Ascending aorta (tissue), 2 donors: Measurements from ENCODE around the gene MLLT11. TPM values are rescaled to one million over a fixed set of nuclear protein-coding genes. Genes with fewer than 3 reads are reported as not detected.

ENCODE experiments used
- DNase-seq, 2 donors: peaks; one replicate each; pipeline ENCODE4 v3.0.0-alpha.2; 2019; ENCODE audit warnings: low spot score in 2 of 2
- H3K27ac ChIP-seq, 2 donors: fragments of 200-600 bp; sonication (generic); one replicate each; pipeline ENCODE4 v1.5.1; 2016 to 2017; ENCODE audit warnings: mild to moderate bottlenecking in 1 of 2
- H3K27me3 ChIP-seq: fragments of 200-600 bp; sonication (generic); one replicate; pipeline ENCODE4 v1.5.1; 2017
- H3K36me3 ChIP-seq, 2 donors: fragments of 200-600 bp; sonication (generic); one replicate each; pipeline ENCODE4 v1.5.1; 2016
- H3K4me1 ChIP-seq, 2 donors: fragments of 200-600 bp; sonication (generic); one replicate each; pipeline ENCODE4 v1.5.1; 2016 to 2017; ENCODE audit warnings: mild to moderate bottlenecking in 1 of 2
- H3K4me3 ChIP-seq, 2 donors: fragments of 200-600 bp; sonication (generic); one replicate each; pipeline ENCODE4 v1.5.1; 2016 to 2017; ENCODE audit warnings: mild to moderate bottlenecking in 1 of 2
- H3K9me3 ChIP-seq, 2 donors: fragments of 200-600 bp; sonication (generic); one replicate each; pipeline ENCODE4 v1.5.1; 2016
- intact Hi-C: fragments of 100-400 bp; cut with DNase I; formaldehyde crosslinking; loops from one replicate; pipeline ENCODE4 v1.15.1; 2023
- total RNA-seq: library from RNA; depleted of rRNA; stranded (reverse); fragments of >200 nt; gene quantifications from one replicate; pipeline ENCODE4 v1.1.0, GENCODE V29; 2016
- TF ChIP-seq, protein P1 (sequence below), 3 experiments: fragments of 200-600 bp in 2 of 3; fragments of 450-650 bp in 1 of 3; sonication (generic) in 2 of 3; IDR thresholded peaks; one replicate each; pipeline ENCODE4 v1.5.1; 2016 to 2019; ENCODE audit warnings: antibody characterized with exemption in 3 of 3, mild to moderate bottlenecking in 1 of 3, moderate library complexity in 1 of 3

Gene MLLT11
- total RNA-seq, 1 donor from 2014 or later: 3.6 TPM

DNA sequence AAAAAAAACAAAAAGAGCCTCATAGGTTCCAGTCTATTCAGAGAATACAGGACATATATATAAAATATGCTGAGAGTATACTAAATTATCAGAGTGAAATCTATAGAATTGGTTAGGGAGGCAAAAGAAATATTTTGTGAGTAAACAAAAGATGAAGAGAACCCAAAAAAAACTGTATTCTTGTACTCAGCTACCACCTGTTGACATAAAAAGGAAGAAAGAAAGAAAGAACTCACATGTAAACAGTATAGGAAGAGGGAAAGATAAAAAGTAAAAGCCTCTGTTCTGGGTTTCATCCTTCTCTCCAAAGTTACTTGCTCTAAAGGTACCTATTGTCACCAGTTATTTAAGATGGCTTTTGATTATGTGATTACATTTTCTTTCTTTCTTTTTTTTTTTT, 33.7 kb upstream of the MLLT11 start:
- no peaks in the 10 kb centered on the region for H3K9me3 ChIP-seq
- H3K36me3 ChIP-seq: peaks cover 47 to 58% of the 10 kb centered on the region in 2 donors
- DNase-seq: no peak
- TF ChIP-seq, protein P1, sequence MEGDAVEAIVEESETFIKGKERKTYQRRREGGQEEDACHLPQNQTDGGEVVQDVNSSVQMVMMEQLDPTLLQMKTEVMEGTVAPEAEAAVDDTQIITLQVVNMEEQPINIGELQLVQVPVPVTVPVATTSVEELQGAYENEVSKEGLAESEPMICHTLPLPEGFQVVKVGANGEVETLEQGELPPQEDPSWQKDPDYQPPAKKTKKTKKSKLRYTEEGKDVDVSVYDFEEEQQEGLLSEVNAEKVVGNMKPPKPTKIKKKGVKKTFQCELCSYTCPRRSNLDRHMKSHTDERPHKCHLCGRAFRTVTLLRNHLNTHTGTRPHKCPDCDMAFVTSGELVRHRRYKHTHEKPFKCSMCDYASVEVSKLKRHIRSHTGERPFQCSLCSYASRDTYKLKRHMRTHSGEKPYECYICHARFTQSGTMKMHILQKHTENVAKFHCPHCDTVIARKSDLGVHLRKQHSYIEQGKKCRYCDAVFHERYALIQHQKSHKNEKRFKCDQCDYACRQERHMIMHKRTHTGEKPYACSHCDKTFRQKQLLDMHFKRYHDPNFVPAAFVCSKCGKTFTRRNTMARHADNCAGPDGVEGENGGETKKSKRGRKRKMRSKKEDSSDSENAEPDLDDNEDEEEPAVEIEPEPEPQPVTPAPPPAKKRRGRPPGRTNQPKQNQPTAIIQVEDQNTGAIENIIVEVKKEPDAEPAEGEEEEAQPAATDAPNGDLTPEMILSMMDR (IDR thresholded peaks at IDR 0.05): no peak
- H3K27ac ChIP-seq: no peak overlapping the region
- no peaks in the 10 kb centered on the region for H3K4me1 ChIP-seq
- H3K27me3 ChIP-seq: no peaks in the 10 kb centered on the region
- intact Hi-C loops: loop anchor here (5.0 kb wide), 1 partner anchor 46 kb away; the partner anchor contains the start of gene GABPB2
- no peak overlapping the region for H3K4me3 ChIP-seq

DNA sequence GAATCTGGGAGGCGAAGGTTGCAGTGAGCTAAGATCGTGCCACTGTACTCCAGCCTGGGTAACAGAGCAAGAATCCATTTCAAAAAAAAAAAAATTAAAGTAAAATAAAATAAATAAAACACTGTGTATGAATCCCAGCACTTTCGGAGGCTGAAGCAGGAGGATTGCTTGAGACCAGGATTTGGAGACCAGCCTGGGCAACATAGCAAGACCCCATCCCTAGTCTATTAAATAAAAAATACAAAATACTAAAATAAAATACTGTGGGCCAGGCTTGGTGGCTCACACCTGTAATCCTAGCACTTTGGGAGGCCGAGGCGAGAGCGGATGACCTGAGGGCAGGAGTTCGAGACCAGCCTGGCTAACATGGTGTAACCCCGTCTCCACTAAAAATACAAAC, 28.0 kb upstream of the MLLT11 start:
- Histone ChIP-seq H3K36me3 (peaks cover 46 to 78% of the 10 kb centered on the region in 2 donors), H3K27ac (no peak overlapping the region), H3K9me3 (no peaks in the 10 kb centered on the region), H3K4me3 (no peak overlapping the region), H3K4me1 (no peaks in the 10 kb centered on the region), H3K27me3 (no peaks in the 10 kb centered on the region)
- intact Hi-C loops: no loop called here
- no peak for DNase-seq
- TF ChIP-seq, protein P1 (IDR thresholded peaks at IDR 0.05): no peak

DNA sequence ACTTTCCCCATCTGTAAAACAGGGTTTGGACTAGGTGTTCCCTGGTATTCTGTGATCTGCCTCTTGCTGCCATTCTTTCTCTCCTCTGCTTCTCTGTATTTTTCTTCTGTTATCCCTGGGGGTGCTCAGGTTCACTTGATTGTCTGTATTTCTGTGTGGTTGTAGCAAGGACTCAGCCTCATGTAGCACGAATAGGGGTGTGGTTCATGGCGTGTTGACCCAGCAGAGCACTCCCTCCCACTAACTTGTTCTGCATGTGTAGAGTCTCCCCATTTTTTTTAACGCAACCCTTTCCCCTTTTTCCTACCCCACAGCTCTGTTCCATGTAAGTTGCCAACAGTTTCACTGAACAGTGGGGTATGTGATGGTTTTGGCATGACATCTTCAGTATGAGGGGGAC, 25.0 kb upstream of the MLLT11 start:
- Histone ChIP-seq H3K27me3 (no peaks in the 10 kb centered on the region), H3K4me3 (no peak overlapping the region), H3K4me1 (no peaks in the 10 kb centered on the region), H3K9me3 (no peaks in the 10 kb centered on the region), H3K27ac (no peak overlapping the region), H3K36me3 (peaks cover 24 to 50% of the 10 kb centered on the region in 2 donors)
- DNase-seq: no peak
- TF ChIP-seq, protein P1 (IDR thresholded peaks at IDR 0.05): no peak
- intact Hi-C loops: no loop called here

DNA sequence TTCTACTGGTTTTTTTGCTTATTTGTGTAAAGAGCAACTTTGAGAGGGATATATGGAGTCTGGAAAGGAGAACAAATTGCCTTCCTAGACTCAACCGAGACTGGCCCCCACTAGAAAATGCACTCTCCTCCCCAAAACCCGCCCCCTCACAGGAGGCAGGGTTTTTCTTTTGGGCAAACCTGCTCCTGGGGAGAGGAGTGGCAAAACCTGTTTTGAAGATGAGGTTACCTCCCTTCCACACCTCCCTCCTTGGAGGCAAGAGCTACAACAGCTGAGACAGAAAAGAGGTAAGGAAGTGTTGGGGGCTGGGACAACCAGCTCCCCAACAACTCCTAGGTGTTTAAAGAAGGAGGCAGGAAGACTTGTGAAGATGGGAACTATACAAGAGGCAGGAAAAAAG, 23.8 kb upstream of the MLLT11 start, which contains the start of gene BNIPL:
Gene BNIPL, plus strand, starts transcription at position 231 of the 400 bp plus-strand sequence. Its CDS starts 140 bp downstream, at position 371.
- no peaks in the 10 kb centered on the region for H3K27me3 ChIP-seq
- peaks cover 13 to 38% of the 10 kb centered on the region in 2 donors for H3K36me3 ChIP-seq
- no peaks in the 10 kb centered on the region for H3K4me1 ChIP-seq
- DNase-seq: no peak
- intact Hi-C loops: no loop called here
- H3K4me3 ChIP-seq: no peak within 1 kb of the TSS
- H3K27ac ChIP-seq: no peak within 1 kb of the TSS
- no peaks in the 10 kb centered on the region for H3K9me3 ChIP-seq
- TF ChIP-seq, protein P1 (IDR thresholded peaks at IDR 0.05): no peak

DNA sequence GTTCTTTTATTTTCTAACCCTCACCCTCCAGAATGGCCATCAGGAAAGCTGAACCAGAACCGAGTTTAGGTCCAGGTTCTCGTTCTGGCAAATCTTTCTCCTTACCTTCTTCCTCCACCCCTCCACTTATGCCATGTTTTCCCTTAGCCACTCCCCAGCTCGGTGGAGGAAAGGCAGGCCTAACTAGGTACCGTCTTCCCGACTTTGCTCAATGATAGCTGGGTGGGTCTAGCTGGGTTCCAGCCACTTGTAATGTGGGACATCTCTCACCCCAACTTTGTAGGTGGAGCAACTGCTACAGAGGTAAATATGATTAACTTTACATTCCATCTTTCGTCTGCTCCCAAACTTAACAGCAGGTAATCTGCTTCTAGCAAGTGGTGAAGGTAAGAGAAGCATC, 23.2 kb upstream of the MLLT11 start:
- Histone ChIP-seq H3K4me3 (no peak overlapping the region), H3K27me3 (no peaks in the 10 kb centered on the region), H3K4me1 (no peaks in the 10 kb centered on the region), H3K36me3 (peaks cover 7 to 32% of the 10 kb centered on the region in 2 donors), H3K27ac (no peak overlapping the region), H3K9me3 (no peaks in the 10 kb centered on the region)
- intact Hi-C loops: no loop called here
- TF ChIP-seq, protein P1 (IDR thresholded peaks at IDR 0.05): no peak
- no peak for DNase-seq

DNA sequence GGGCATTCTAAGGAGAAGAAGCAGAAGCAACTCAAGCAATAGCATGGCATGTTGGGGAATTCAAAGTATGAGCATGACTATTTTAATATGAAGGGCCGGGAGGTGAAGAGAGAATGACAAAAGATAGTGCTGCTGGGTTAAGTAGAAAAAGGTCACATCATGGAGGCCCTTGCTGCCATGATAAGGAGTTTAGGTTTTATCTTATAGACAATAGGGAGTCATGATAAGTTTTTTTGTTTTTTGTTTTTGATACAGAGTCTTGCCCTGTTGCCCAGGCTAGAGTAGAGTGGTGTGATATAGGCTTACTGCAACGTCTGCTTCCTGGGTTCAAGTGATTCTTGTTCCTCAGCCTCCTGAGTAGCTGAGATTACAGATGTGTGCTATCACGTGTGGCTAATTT, 20.7 kb upstream of the MLLT11 start:
- Histone ChIP-seq H3K27me3 (no peaks in the 10 kb centered on the region), H3K4me3 (no peak overlapping the region), H3K4me1 (no peaks in the 10 kb centered on the region), H3K36me3 (peaks cover 0 to 11% of the 10 kb centered on the region in 2 donors), H3K27ac (no peak overlapping the region), H3K9me3 (no peaks in the 10 kb centered on the region)
- no peak for DNase-seq
- TF ChIP-seq, protein P1 (IDR thresholded peaks at IDR 0.05): no peak
- intact Hi-C loops: no loop called here
